K562 (cell line): ENCODE results near the gene ZSWIM4. TPM values are rescaled to one million over a fixed set of nuclear protein-coding genes. Genes with fewer than 3 reads are reported as not detected.

Experiments
- ATAC-seq: fragments of 200-7000 bp; cut with Tn5 transposase; 3 replicates; pipeline ENCODE4 v1.9.1; 2020; ENCODE audit warnings: moderate library complexity
- BruUV-seq: library from RNA; stranded (reverse); fragments of 400-500 nt; replicated peaks from 2 replicates; lab custom pipeline; 2021; lab: Mats Ljungman, UMichigan
- CTCF ChIA-PET: fragments of 300-600 bp; formaldehyde crosslinking; extraction: SDS; loops from one replicate; lab custom pipeline; 2021; ENCODE audit warnings: low intra/inter-chr PET ratio; lab: Yijun Ruan, JAX
- POLR2A ChIA-PET: fragments of 300-600, 350-650 bp; sonication (Branson Sonifier 250); formaldehyde crosslinking; extraction: SDS; loops from one replicate; lab custom pipeline; 2021; ENCODE audit warnings: antibody characterized with exemption, inconsistent platforms; lab: Yijun Ruan, JAX
- DNase-seq, 4 experiments: peaks; one replicate each; pipeline versions ENCODE4 v3.0.0 to v3.0.0-alpha.2; 2011 to 2018; ENCODE audit warnings: low spot score in 3 of 4, mixed read lengths in 3 of 4; ENCODE audit errors: extremely low read depth in 1 of 4
- FAIRE-seq: peaks from 2 replicates; lab custom pipeline; 2011; peaks lifted over from hg19 to GRCh38; lab: Jason Lieb, UNC
- H2AFZ ChIP-seq: 2 replicates; pipeline ENCODE4 v1.6.0; 2011; ENCODE audit warnings: low read depth, low read length, control low read depth, inconsistent platforms
- H3K27ac ChIP-seq: fragments of 200-600 bp; 3 replicates; pipeline ENCODE4 v1.8.0; 2011; ENCODE audit warnings: low read depth, mild to moderate bottlenecking, control low read depth, inconsistent platforms, low read length, moderate library complexity, mixed read lengths; ENCODE audit errors: extremely low read depth
- H3K27me3 ChIP-seq, 2 experiments: fragments of 300-600 bp in 1 of 2; 2 replicates in 1 of 2; 3 replicates in 1 of 2; pipeline versions ENCODE4 v1.6.0 to v1.8.0; 2011; ENCODE audit warnings: inconsistent platforms in 2 of 2, low read length in 2 of 2, mild to moderate bottlenecking in 1 of 2, mixed read lengths in 1 of 2, moderate library complexity in 1 of 2; ENCODE audit not compliant: control insufficient read depth in 2 of 2, insufficient read depth in 2 of 2
- H3K36me3 ChIP-seq: fragments of 300-600 bp; 3 replicates; pipeline ENCODE4 v1.8.0; 2011; ENCODE audit warnings: mild to moderate bottlenecking, low read length, inconsistent platforms; ENCODE audit not compliant: control insufficient read depth, insufficient read depth
- H3K4me1 ChIP-seq, 2 experiments: fragments of 200-600 bp in 1 of 2; replicated peaks in 1 of 2; 2 replicates in 1 of 2; 3 replicates in 1 of 2; pipeline versions ENCODE4 v1.5.1 to v1.8.0; 2011; ENCODE audit warnings: inconsistent platforms in 2 of 2, low read length in 2 of 2, mild to moderate bottlenecking in 1 of 2, mixed read lengths in 1 of 2, moderate library complexity in 1 of 2; ENCODE audit not compliant: control insufficient read depth in 2 of 2, insufficient read depth in 2 of 2
- H3K4me2 ChIP-seq: 2 replicates; pipeline ENCODE4 v1.6.1; 2011; ENCODE audit warnings: low read length, control low read depth, inconsistent platforms, mixed read lengths; ENCODE audit not compliant: insufficient read depth
- H3K4me3 ChIP-seq: fragments of 200-600 bp; sonication (generic), shearing (Covaris generic); 2 replicates; pipeline ENCODE4 v1.5.1; 2016; ENCODE audit warnings: control low read depth, inconsistent platforms
- H3K79me2 ChIP-seq: fragments of 200-600 bp; 3 replicates; pipeline ENCODE4 v1.8.0; 2011; ENCODE audit warnings: low read length, inconsistent platforms; ENCODE audit not compliant: control insufficient read depth, insufficient read depth
- H3K9ac ChIP-seq, 2 experiments: 2 replicates each; pipeline versions ENCODE4 v1.6.0 to v1.6.1; 2011; ENCODE audit warnings: low read depth in 2 of 2, low read length in 2 of 2, control low read depth in 1 of 2, inconsistent platforms in 1 of 2, mild to moderate bottlenecking in 1 of 2, mixed read lengths in 1 of 2; ENCODE audit not compliant: insufficient read depth in 1 of 2
- H3K9me1 ChIP-seq: one replicate; pipeline ENCODE4 v1.6.0; 2011; ENCODE audit warnings: inconsistent platforms, mild to moderate bottlenecking, low read length, moderate library complexity; ENCODE audit not compliant: control insufficient read depth, insufficient read depth
- H3K9me3 ChIP-seq: replicated peaks from 2 replicates; pipeline ENCODE4 v1.5.1; 2011; ENCODE audit warnings: low read depth, low read length, inconsistent platforms; ENCODE audit not compliant: control insufficient read depth, insufficient read depth
- H4K20me1 ChIP-seq: replicated peaks from 2 replicates; pipeline ENCODE4 v1.6.1; 2011; ENCODE audit warnings: low read length, inconsistent platforms, mixed read lengths; ENCODE audit not compliant: control insufficient read depth, insufficient read depth
- BACH1 ChIP-seq: fragments of 200-800 bp; sonication (Bioruptor generic); IDR thresholded peaks from 2 replicates; pipeline ENCODE4 v1.6.1; 2016; ENCODE audit warnings: missing genetic modification characterization, missing compliant biosample characterization
- CREBBP ChIP-seq: IDR thresholded peaks from one replicate; pipeline ENCODE4 v1.6.1; 2012; ENCODE audit warnings: low read depth, mild to moderate bottlenecking, control low read depth, inconsistent platforms, low read length
- GABPB1 ChIP-seq: sonication (generic); formaldehyde crosslinking; IDR thresholded peaks from 2 replicates; pipeline ENCODE4 v1.8.0; 2022; ENCODE audit warnings: mild to moderate bottlenecking, missing genetic modification reagents
- KDM5B ChIP-seq: fragments of 200-600 bp; sonication (generic); IDR thresholded peaks from 2 replicates; pipeline ENCODE4 v1.6.1; 2012; ENCODE audit warnings: low read depth, mild to moderate bottlenecking, moderate library complexity, low read length, control low read depth, inconsistent platforms; ENCODE audit not compliant: insufficient replicate concordance
- RBM14 ChIP-seq: fragments of 200-400 bp; formaldehyde crosslinking; IDR thresholded peaks from 2 replicates; pipeline ENCODE4 v1.6.1; 2018; ENCODE audit warnings: low read depth, mild to moderate bottlenecking, low read length, moderate library complexity, borderline replicate concordance; ENCODE audit not compliant: insufficient read depth
- SRSF9 ChIP-seq: fragments of 200-400 bp; formaldehyde crosslinking; IDR thresholded peaks from 2 replicates; pipeline ENCODE4 v1.6.1; 2017; ENCODE audit warnings: low read depth, low read length, borderline replicate concordance
- U2AF2 ChIP-seq: fragments of 200-400 bp; formaldehyde crosslinking; optimal IDR thresholded peaks from 2 replicates; pipeline ENCODE3; 2017; ENCODE audit warnings: low read depth, mild to moderate bottlenecking, low read length
- ZFX ChIP-seq: sonication (generic); formaldehyde crosslinking; IDR thresholded peaks from 2 replicates; pipeline ENCODE4 v1.8.0; 2022; ENCODE audit warnings: mild to moderate bottlenecking, missing genetic modification reagents, moderate library complexity
- ZNF184 ChIP-seq: sonication (generic); formaldehyde crosslinking; IDR thresholded peaks from 2 replicates; pipeline ENCODE4 v1.5.0; 2020; ENCODE audit warnings: missing genetic modification reagents
- ZNF384 ChIP-seq: IDR thresholded peaks from 2 replicates; pipeline ENCODE4 v1.6.1; 2012; ENCODE audit warnings: low read depth, low read length, improper control_type of control experiment
- WGBS: fragments of 100-300 bp; shearing (Covaris generic); methylation state at CpG from one replicate; pipeline ENCODE4 v1.1.6; 2016; ENCODE audit warnings: low coverage, mixed read lengths; ENCODE audit not compliant: insufficient coverage; ENCODE audit errors: missing lambda C conversion rate; 5-methylcytosine and 5-hydroxymethylcytosine counted together
- in situ Hi-C: fragments of 300-500 bp; cut with MboI; formaldehyde crosslinking; loops from 4 replicates; pipeline ENCODE4 v1.15.0; 2018; ENCODE audit warnings: inconsistent platforms, mixed read lengths
- intact Hi-C: fragments of 100-400 bp; cut with micrococcal nuclease; formaldehyde crosslinking; loops from 2 replicates; pipeline ENCODE4 v1.14.2; 2022
- polyA plus RNA-seq, 8 experiments: library from polyadenylated mRNA; depleted of rRNA in 4 of 8; stranded (reverse) in 5 of 8; unstranded in 3 of 8; fragments of >200 nt; fragmentation: Nextera tagmentation in 2 of 8; fragmentation: Illumina TruSeq in 1 of 8; extraction: Ambion mirVana in 2 of 8; extraction: Trizol in 1 of 8; gene quantifications; 2 replicates each; pipeline versions ENCODE4 v1.2.1 to v1.2.3, GENCODE V29; 2011 to 2014; ENCODE audit warnings: inconsistent platforms in 1 of 8, missing spikeins in 1 of 8
- total RNA-seq, 7 experiments: library from RNA; depleted of rRNA in 6 of 7; stranded (reverse); fragments of >200 nt in 6 of 7; fragmentation: Illumina TruSeq in 2 of 7; extraction: Trizol in 2 of 7; gene quantifications; 2 replicates each; pipeline versions ENCODE4 v1.2.1 to v1.2.3, GENCODE V29; 2011 to 2021; ENCODE audit warnings: low replicate concordance in 1 of 7
- TF ChIP-seq, protein P1 (sequence below): fragments of 200-800 bp; sonication (Bioruptor generic); IDR thresholded peaks from 2 replicates; pipeline ENCODE4 v1.6.1; 2017; ENCODE audit warnings: missing genetic modification characterization, missing compliant biosample characterization
- TF ChIP-seq, protein P2 (sequence below), 2 experiments: fragments of 450-650 bp in 1 of 2; sonication (generic) in 1 of 2; formaldehyde crosslinking in 1 of 2; IDR thresholded peaks; 2 replicates each; pipeline versions ENCODE4 v1.7.1 to v1.9.0; 2016 to 2022; ENCODE audit warnings: inconsistent platforms in 1 of 2, mild to moderate bottlenecking in 1 of 2, missing genetic modification reagents in 1 of 2

The ZSWIM4 gene
- total and polyA plus RNA-seq, 9 of the 15 experiments (the other 6 are each of a cell fraction or from before 2014, with no cell fraction given): 0.25 to 3.7 (median 0.79) TPM; not detected in 2

DNA sequence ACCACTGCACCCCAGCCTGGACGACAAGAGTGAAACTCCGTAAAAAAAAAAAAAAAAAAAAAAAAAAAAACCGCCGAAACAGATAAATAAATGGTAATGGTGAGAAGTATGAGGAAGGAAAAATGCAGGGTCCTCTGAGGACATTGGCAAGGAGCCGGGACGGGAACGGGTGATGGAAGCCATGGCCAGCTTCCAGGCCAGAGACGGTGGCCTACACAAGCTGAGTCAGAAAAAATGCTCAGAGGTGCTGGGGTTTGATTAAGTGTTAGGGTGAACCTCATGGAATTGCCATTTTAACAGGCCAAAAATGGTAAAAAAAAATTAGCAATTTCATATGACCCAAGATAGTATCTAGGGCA, 866 bp upstream of the ZSWIM4 start:
- H2AFZ ChIP-seq: peak overlapping the region; percentile 85
- H3K9ac ChIP-seq: peak overlapping the region; percentile 71 to 94
- no peak for ATAC-seq
- no peaks in the 10 kb centered on the region for H3K9me1 ChIP-seq
- WGBS: 3% methylated on average over 4 of the region's 8 CpGs
- H3K27ac ChIP-seq: peak overlapping the region; percentile 58
- no peaks in the 10 kb centered on the region for H3K27me3 ChIP-seq
- in situ Hi-C loops: no loop called here
- H3K4me3 ChIP-seq: peak overlapping the region; percentile 61
- H3K79me2 ChIP-seq: no peaks in the 10 kb centered on the region
- H3K4me1 ChIP-seq: peaks cover 9 to 33% of the 10 kb centered on the region in 2 experiments; a peak in 4 of 5 replicates
- H3K4me2 ChIP-seq: peak overlapping the region; percentile 83
- POLR2A ChIA-PET: interaction anchor here (1.1 to 1.5 kb wide), 2 partner anchors 15 to 27 kb away, joined by 3 to 5 read pairs; no protein-coding TSS in a partner anchor
- no TSS peak for BruUV-seq
- intact Hi-C loops: no loop called here
- no peak for DNase-seq
- CTCF ChIA-PET: no interaction called here
- H4K20me1 ChIP-seq: no peaks in the 10 kb centered on the region
- H3K36me3 ChIP-seq: no peaks in the 10 kb centered on the region
- H3K9me3 ChIP-seq: no peaks in the 10 kb centered on the region
- FAIRE-seq: no peak
- TF ChIP-seq, protein P1, sequence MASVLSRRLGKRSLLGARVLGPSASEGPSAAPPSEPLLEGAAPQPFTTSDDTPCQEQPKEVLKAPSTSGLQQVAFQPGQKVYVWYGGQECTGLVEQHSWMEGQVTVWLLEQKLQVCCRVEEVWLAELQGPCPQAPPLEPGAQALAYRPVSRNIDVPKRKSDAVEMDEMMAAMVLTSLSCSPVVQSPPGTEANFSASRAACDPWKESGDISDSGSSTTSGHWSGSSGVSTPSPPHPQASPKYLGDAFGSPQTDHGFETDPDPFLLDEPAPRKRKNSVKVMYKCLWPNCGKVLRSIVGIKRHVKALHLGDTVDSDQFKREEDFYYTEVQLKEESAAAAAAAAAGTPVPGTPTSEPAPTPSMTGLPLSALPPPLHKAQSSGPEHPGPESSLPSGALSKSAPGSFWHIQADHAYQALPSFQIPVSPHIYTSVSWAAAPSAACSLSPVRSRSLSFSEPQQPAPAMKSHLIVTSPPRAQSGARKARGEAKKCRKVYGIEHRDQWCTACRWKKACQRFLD: 0 out of 2 replicates have a peak, but pooled peaks have one; percentile 27
- TF ChIP-seq ZNF184 (CRISPR knock-in tag): no peak
- TF ChIP-seq RBM14: no peak
- TF ChIP-seq GABPB1: no peak
- no peak for TF ChIP-seq SRSF9
- TF ChIP-seq BACH1: no peak
- TF ChIP-seq CREBBP: no peak
- no peak for TF ChIP-seq KDM5B
- TF ChIP-seq, protein P2, sequence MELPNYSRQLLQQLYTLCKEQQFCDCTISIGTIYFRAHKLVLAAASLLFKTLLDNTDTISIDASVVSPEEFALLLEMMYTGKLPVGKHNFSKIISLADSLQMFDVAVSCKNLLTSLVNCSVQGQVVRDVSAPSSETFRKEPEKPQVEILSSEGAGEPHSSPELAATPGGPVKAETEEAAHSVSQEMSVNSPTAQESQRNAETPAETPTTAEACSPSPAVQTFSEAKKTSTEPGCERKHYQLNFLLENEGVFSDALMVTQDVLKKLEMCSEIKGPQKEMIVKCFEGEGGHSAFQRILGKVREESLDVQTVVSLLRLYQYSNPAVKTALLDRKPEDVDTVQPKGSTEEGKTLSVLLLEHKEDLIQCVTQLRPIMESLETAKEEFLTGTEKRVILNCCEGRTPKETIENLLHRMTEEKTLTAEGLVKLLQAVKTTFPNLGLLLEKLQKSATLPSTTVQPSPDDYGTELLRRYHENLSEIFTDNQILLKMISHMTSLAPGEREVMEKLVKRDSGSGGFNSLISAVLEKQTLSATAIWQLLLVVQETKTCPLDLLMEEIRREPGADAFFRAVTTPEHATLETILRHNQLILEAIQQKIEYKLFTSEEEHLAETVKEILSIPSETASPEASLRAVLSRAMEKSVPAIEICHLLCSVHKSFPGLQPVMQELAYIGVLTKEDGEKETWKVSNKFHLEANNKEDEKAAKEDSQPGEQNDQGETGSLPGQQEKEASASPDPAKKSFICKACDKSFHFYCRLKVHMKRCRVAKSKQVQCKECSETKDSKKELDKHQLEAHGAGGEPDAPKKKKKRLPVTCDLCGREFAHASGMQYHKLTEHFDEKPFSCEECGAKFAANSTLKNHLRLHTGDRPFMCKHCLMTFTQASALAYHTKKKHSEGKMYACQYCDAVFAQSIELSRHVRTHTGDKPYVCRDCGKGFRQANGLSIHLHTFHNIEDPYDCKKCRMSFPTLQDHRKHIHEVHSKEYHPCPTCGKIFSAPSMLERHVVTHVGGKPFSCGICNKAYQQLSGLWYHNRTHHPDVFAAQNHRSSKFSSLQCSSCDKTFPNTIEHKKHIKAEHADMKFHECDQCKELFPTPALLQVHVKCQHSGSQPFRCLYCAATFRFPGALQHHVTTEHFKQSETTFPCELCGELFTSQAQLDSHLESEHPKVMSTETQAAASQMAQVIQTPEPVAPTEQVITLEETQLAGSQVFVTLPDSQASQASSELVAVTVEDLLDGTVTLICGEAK (IDR thresholded peaks at IDR 0.05): 0 out of 2 replicates have a peak, but pooled peaks have one; percentile 15
- TF ChIP-seq, protein P2 (CRISPR knock-in tag; IDR thresholded peaks at IDR 0.05): no peak
- TF ChIP-seq ZNF384: peak; percentile 85
- TF ChIP-seq U2AF2: no peak
- 0 out of 2 replicates have a peak, but pooled peaks have one; percentile 27 for TF ChIP-seq ZFX (CRISPR knock-in tag)
